GM12878 (cell line): ENCODE results near the gene ARX.

ENCODE experiments used
- KAT2A ChIP-seq: conservative IDR thresholded peaks from 2 replicates; pipeline ENCODE4 v1.6.1; 2011; ENCODE audit warnings: low read depth, low read length; ENCODE audit not compliant: control insufficient read depth
- MEF2B ChIP-seq: fragments of 450-650 bp; IDR thresholded peaks from 2 replicates; pipeline ENCODE4 v1.6.1; 2018; ENCODE audit warnings: mild to moderate bottlenecking, moderate library complexity; ENCODE audit not compliant: partially characterized antibody, poor library complexity, severe bottlenecking
- TF ChIP-seq, protein P1 (sequence below): IDR thresholded peaks from 2 replicates; pipeline ENCODE4 v1.6.1; 2012; ENCODE audit warnings: improper control_type of control experiment, low read depth, low read length; ENCODE audit not compliant: insufficient replicate concordance
- TF ChIP-seq, protein P2 (sequence below), 3 experiments: IDR thresholded peaks in 2 of 3; conservative IDR thresholded peaks in 1 of 3; 2 replicates each; pipeline ENCODE4 v1.5.1; 2011; ENCODE audit warnings: low read depth in 3 of 3, low read length in 3 of 3, mild to moderate bottlenecking in 3 of 3, control low read depth in 2 of 3, moderate library complexity in 2 of 3, inconsistent platforms in 1 of 3, mixed read lengths in 1 of 3; ENCODE audit not compliant: control insufficient read depth in 2 of 3, insufficient read depth in 1 of 3; ENCODE audit errors: extremely low read depth in 1 of 3
- TF ChIP-seq, protein P3 (sequence below): IDR thresholded peaks from 2 replicates; pipeline ENCODE4 v1.6.1; 2012; ENCODE audit warnings: low read depth, low read length, improper control_type of control experiment
- TF ChIP-seq, protein P4 (sequence below): IDR thresholded peaks from 2 replicates; pipeline ENCODE4 v1.6.1; 2011; ENCODE audit warnings: borderline replicate concordance, low read depth, mild to moderate bottlenecking, moderate library complexity, mixed read lengths, low read length; ENCODE audit not compliant: insufficient read depth; ENCODE audit errors: extremely low read length

DNA sequence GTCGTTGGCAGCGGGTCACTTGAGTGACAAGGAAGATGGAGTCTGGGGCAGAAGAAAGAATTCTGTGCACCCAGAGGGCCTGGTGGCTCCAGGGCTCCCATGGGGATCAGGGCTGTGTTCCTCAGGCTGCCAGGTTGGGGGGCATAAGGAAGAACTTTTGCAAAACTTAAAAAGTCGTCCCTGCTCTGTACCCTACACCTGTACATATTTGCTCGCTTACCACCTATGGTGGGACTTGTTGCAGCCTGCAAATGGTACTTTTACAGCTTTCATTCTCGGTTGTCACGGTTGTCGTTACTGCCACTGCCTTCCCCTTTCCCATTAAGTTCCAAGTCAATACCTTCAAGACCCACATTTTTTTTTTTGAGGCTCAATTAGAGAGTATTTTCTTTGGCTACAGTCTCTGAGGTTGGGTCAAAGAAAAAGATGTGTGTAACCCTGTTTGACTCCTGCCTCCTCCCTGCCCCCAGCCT lies 9.1 kb downstream of the ARX start:
- TF ChIP-seq, protein P1, sequence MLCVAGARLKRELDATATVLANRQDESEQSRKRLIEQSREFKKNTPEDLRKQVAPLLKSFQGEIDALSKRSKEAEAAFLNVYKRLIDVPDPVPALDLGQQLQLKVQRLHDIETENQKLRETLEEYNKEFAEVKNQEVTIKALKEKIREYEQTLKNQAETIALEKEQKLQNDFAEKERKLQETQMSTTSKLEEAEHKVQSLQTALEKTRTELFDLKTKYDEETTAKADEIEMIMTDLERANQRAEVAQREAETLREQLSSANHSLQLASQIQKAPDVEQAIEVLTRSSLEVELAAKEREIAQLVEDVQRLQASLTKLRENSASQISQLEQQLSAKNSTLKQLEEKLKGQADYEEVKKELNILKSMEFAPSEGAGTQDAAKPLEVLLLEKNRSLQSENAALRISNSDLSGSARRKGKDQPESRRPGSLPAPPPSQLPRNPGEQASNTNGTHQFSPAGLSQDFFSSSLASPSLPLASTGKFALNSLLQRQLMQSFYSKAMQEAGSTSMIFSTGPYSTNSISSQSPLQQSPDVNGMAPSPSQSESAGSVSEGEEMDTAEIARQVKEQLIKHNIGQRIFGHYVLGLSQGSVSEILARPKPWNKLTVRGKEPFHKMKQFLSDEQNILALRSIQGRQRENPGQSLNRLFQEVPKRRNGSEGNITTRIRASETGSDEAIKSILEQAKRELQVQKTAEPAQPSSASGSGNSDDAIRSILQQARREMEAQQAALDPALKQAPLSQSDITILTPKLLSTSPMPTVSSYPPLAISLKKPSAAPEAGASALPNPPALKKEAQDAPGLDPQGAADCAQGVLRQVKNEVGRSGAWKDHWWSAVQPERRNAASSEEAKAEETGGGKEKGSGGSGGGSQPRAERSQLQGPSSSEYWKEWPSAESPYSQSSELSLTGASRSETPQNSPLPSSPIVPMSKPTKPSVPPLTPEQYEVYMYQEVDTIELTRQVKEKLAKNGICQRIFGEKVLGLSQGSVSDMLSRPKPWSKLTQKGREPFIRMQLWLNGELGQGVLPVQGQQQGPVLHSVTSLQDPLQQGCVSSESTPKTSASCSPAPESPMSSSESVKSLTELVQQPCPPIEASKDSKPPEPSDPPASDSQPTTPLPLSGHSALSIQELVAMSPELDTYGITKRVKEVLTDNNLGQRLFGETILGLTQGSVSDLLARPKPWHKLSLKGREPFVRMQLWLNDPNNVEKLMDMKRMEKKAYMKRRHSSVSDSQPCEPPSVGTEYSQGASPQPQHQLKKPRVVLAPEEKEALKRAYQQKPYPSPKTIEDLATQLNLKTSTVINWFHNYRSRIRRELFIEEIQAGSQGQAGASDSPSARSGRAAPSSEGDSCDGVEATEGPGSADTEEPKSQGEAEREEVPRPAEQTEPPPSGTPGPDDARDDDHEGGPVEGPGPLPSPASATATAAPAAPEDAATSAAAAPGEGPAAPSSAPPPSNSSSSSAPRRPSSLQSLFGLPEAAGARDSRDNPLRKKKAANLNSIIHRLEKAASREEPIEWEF, result no peak
- no peak for TF ChIP-seq MEF2B
- no peak for TF ChIP-seq KAT2A
- TF ChIP-seq, protein P2, sequence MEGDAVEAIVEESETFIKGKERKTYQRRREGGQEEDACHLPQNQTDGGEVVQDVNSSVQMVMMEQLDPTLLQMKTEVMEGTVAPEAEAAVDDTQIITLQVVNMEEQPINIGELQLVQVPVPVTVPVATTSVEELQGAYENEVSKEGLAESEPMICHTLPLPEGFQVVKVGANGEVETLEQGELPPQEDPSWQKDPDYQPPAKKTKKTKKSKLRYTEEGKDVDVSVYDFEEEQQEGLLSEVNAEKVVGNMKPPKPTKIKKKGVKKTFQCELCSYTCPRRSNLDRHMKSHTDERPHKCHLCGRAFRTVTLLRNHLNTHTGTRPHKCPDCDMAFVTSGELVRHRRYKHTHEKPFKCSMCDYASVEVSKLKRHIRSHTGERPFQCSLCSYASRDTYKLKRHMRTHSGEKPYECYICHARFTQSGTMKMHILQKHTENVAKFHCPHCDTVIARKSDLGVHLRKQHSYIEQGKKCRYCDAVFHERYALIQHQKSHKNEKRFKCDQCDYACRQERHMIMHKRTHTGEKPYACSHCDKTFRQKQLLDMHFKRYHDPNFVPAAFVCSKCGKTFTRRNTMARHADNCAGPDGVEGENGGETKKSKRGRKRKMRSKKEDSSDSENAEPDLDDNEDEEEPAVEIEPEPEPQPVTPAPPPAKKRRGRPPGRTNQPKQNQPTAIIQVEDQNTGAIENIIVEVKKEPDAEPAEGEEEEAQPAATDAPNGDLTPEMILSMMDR (IDR thresholded peaks at IDR 0.05 in 2 of 3, conservative IDR thresholded peaks at IDR 0.05 in 1 of 3; ENCODE audit: control insufficient read depth in 2 of 3, extremely low read depth in 1 of 3, insufficient read depth in 1 of 3, low read depth in 3 of 3, low read length in 3 of 3), result no peak
- TF ChIP-seq, protein P3, sequence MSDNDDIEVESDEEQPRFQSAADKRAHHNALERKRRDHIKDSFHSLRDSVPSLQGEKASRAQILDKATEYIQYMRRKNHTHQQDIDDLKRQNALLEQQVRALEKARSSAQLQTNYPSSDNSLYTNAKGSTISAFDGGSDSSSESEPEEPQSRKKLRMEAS, result no peak
- TF ChIP-seq, protein P4, sequence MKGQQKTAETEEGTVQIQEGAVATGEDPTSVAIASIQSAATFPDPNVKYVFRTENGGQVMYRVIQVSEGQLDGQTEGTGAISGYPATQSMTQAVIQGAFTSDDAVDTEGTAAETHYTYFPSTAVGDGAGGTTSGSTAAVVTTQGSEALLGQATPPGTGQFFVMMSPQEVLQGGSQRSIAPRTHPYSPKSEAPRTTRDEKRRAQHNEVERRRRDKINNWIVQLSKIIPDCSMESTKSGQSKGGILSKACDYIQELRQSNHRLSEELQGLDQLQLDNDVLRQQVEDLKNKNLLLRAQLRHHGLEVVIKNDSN, result no peak
